Activated B cell treated with CpG ODN at 0.5 μM for 24 hours (primary cell): ENCODE measurements around the gene PXYLP1. TPM values are rescaled to one million over a fixed set of nuclear protein-coding genes. Genes with fewer than 3 reads are reported as not detected.

Experiments used
- ATAC-seq: fragments of 200-7000 bp; cut with Tn5 transposase; one replicate; pipeline ENCODE4 v1.10.0; 2021; ENCODE audit warnings: low read depth, mild to moderate bottlenecking, moderate library complexity
- CTCF ChIA-PET: fragments of 350-600 bp; sonication (Branson Sonifier 250); formaldehyde crosslinking; loops from one replicate; lab custom pipeline; 2021; ENCODE audit warnings: antibody characterized with exemption; lab: Charles Lee
- POLR2A ChIA-PET: fragments of 350-600 bp; sonication (Branson Sonifier 250); formaldehyde crosslinking; loops from one replicate; lab custom pipeline; 2021; ENCODE audit warnings: antibody characterized with exemption; lab: Charles Lee
- DNase-seq: peaks from one replicate; pipeline ENCODE4 v3.0.0; 2022
- H3K27ac Mint-ChIP-seq: one replicate; pipeline ENCODE4 v1.8.0; 2020; ENCODE audit warnings: mixed read lengths
- H3K27me3 Mint-ChIP-seq: one replicate; pipeline ENCODE4 v1.8.0; 2021; ENCODE audit warnings: mixed read lengths
- H3K36me3 Mint-ChIP-seq: one replicate; pipeline ENCODE4 v1.8.0; 2021; ENCODE audit warnings: low read depth, mixed read lengths
- H3K4me1 Mint-ChIP-seq: one replicate; pipeline ENCODE4 v1.8.0; 2021; ENCODE audit warnings: mixed read lengths
- H3K4me3 Mint-ChIP-seq: one replicate; pipeline ENCODE4 v1.8.0; 2020; ENCODE audit warnings: mild to moderate bottlenecking, mixed read lengths
- H3K9me3 Mint-ChIP-seq: one replicate; pipeline ENCODE4 v1.8.0; 2020; ENCODE audit warnings: mixed read lengths
- CTCF ChIP-seq: fragments of 200-600 bp; IDR thresholded peaks from one replicate; pipeline ENCODE4 v1.8.0; 2022; ENCODE audit warnings: antibody characterized with exemption, mild to moderate bottlenecking
- intact Hi-C: fragments of 100-400 bp; cut with micrococcal nuclease; formaldehyde crosslinking; loops from one replicate; pipeline ENCODE4 v1.15.1; 2024
- total RNA-seq: library from RNA; stranded (reverse); gene quantifications from 2 replicates; pipeline ENCODE4 v1.2.3, GENCODE V29; 2022

Gene PXYLP1
- total RNA-seq, 1 donor from 2014 or later, result 2.7 TPM

GRCh38 chr3:141218162-141218835 lies 13.3 kb upstream of the PXYLP1 start:
- Mint-ChIP-seq H3K4me3 (no peak overlapping the region), H3K27ac (no peak overlapping the region), H3K9me3 (peaks cover under 1% of the 10 kb centered on the region), H3K4me1 (no peaks in the 10 kb centered on the region), H3K36me3 (no peaks in the 10 kb centered on the region), H3K27me3 (peaks cover 31% of the 10 kb centered on the region)
- ChIA-PET CTCF (no interaction called here), POLR2A (no interaction called here)
- DNase-seq (no peak), ATAC-seq (no peak)
- TF ChIP-seq CTCF, result no peak
- intact Hi-C loops, result no loop called here

GRCh38 chr3:141218926-141219325 lies 12.7 kb upstream of the PXYLP1 start:
- Mint-ChIP-seq H3K36me3 (no peaks in the 10 kb centered on the region), H3K4me3 (no peak overlapping the region), H3K27ac (no peak overlapping the region), H3K4me1 (no peaks in the 10 kb centered on the region), H3K9me3 (peaks cover 3% of the 10 kb centered on the region), H3K27me3 (peaks cover 35% of the 10 kb centered on the region)
- DNase-seq (no peak), ATAC-seq (no peak)
- ChIA-PET CTCF (no interaction called here), POLR2A (no interaction called here)
- intact Hi-C loops, result no loop called here
- no peak for TF ChIP-seq CTCF

GRCh38 chr3:141223673-141224166 lies 7.9 kb upstream of the PXYLP1 start:
- H3K9me3 Mint-ChIP-seq, result peaks cover 3% of the 10 kb centered on the region
- H3K27ac Mint-ChIP-seq, result no peak overlapping the region
- ChIA-PET CTCF (no interaction called here), POLR2A (no interaction called here)
- H3K27me3 Mint-ChIP-seq, result peaks cover 25% of the 10 kb centered on the region
- no peak for TF ChIP-seq CTCF
- intact Hi-C loops, result no loop called here
- H3K36me3 Mint-ChIP-seq, result no peaks in the 10 kb centered on the region
- H3K4me1 Mint-ChIP-seq, result no peaks in the 10 kb centered on the region
- ATAC-seq (no peak), DNase-seq (no peak)
- H3K4me3 Mint-ChIP-seq, result no peak overlapping the region

- ChIA-PET POLR2A (no interaction called here), CTCF (no interaction called here)
- Mint-ChIP-seq H3K4me1 (peaks cover 11% of the 10 kb centered on the region), H3K27me3 (peaks cover 22% of the 10 kb centered on the region), H3K9me3 (peaks cover 3% of the 10 kb centered on the region), H3K36me3 (peaks cover 1% of the 10 kb centered on the region), H3K4me3 (no peak overlapping the region), H3K27ac (no peak overlapping the region)
- ATAC-seq (no peak), DNase-seq (no peak)
- intact Hi-C loops, result no loop called here
- no peak for TF ChIP-seq CTCF
Measured at GRCh38 chr3:141225939-141226338, 5.7 kb upstream of the PXYLP1 start.

- intact Hi-C loops, result no loop called here
- ChIA-PET POLR2A (no interaction called here), CTCF (no interaction called here)
- peaks cover 3% of the 10 kb centered on the region for H3K9me3 Mint-ChIP-seq
- peaks cover 12% of the 10 kb centered on the region for H3K4me1 Mint-ChIP-seq
- H3K27me3 Mint-ChIP-seq, result peaks cover 11% of the 10 kb centered on the region
- ATAC-seq, result no peak
- no peak overlapping the region for H3K27ac Mint-ChIP-seq
- peaks cover 2% of the 10 kb centered on the region for H3K36me3 Mint-ChIP-seq
- no peak for DNase-seq
- TF ChIP-seq CTCF, result no peak
- H3K4me3 Mint-ChIP-seq, result no peak overlapping the region
Measured at GRCh38 chr3:141227216-141227615, 4.4 kb upstream of the PXYLP1 start.
